IMR-90 (cell line): Measurements from ENCODE around the gene RXFP1. TPM values are rescaled to one million over a fixed set of nuclear protein-coding genes. Genes with fewer than 3 reads are reported as not detected.

Experiments used
- ATAC-seq: fragments of 200-7000 bp; cut with Tn5 transposase; 2 replicates; pipeline ENCODE4 v1.9.1; 2020; ENCODE audit warnings: low read depth, mild to moderate bottlenecking, moderate library complexity
- BruUV-seq: library from RNA; stranded (reverse); fragments of 400-500 nt; replicated peaks from 2 replicates; lab custom pipeline; 2021; lab: Mats Ljungman, UMichigan
- CTCF ChIA-PET: fragments of 300-600 bp; formaldehyde crosslinking; extraction: SDS; loops from one replicate; lab custom pipeline; 2021; ENCODE audit warnings: antibody characterized with exemption; lab: Yijun Ruan, JAX
- POLR2A ChIA-PET: fragments of 300-600 bp; sonication (Branson Sonifier 250); formaldehyde crosslinking; loops from one replicate; lab custom pipeline; 2022; ENCODE audit warnings: antibody characterized with exemption; ENCODE audit not compliant: unreplicated experiment; lab: Charles Lee
- DNase-seq: peaks from one replicate; pipeline ENCODE4 v3.0.0; 2013
- H2AFZ ChIP-seq: replicated peaks from 2 replicates; pipeline ENCODE3; 2013; ENCODE audit warnings: low read length, mild to moderate bottlenecking; ENCODE audit not compliant: poor library complexity
- H2AK5ac ChIP-seq: 2 replicates; pipeline ENCODE4 v1.6.1; 2013; ENCODE audit warnings: low read depth, low read length, inconsistent platforms
- H2AK9ac ChIP-seq: replicated peaks from 2 replicates; pipeline ENCODE3; 2013; ENCODE audit warnings: mild to moderate bottlenecking, low read depth, low read length, moderate library complexity; ENCODE audit not compliant: poor library complexity
- H2BK120ac ChIP-seq: 2 replicates; pipeline ENCODE4 v1.6.1; 2013; ENCODE audit warnings: low read depth, low read length, inconsistent platforms
- H2BK15ac ChIP-seq: 3 replicates; pipeline ENCODE4 v1.6.1; 2013; ENCODE audit warnings: low read depth, low read length, inconsistent platforms
- H2BK20ac ChIP-seq: 2 replicates; pipeline ENCODE4 v1.6.1; 2013; ENCODE audit warnings: low read depth, mild to moderate bottlenecking, inconsistent platforms, low read length, moderate library complexity
- H2BK5ac ChIP-seq: 2 replicates; pipeline ENCODE4 v1.6.1; 2013; ENCODE audit warnings: mild to moderate bottlenecking, low read depth, low read length, inconsistent platforms; ENCODE audit not compliant: poor library complexity, severe bottlenecking
- H3K14ac ChIP-seq: replicated peaks from 2 replicates; pipeline ENCODE4 v1.6.1; 2013; ENCODE audit warnings: low read depth, low read length, inconsistent platforms
- H3K18ac ChIP-seq: 2 replicates; pipeline ENCODE4 v1.6.1; 2013; ENCODE audit warnings: low read depth, low read length, control low read depth
- H3K23ac ChIP-seq: 2 replicates; pipeline ENCODE4 v1.6.1; 2013; ENCODE audit warnings: low read depth, low read length, inconsistent platforms
- H3K27ac ChIP-seq: 2 replicates; pipeline ENCODE4 v1.5.1; 2013; ENCODE audit warnings: mild to moderate bottlenecking, control low read depth, low read length; ENCODE audit not compliant: insufficient read depth
- H3K27me3 ChIP-seq: 2 replicates; pipeline ENCODE4 v1.6.1; 2013; ENCODE audit warnings: low read length; ENCODE audit not compliant: control insufficient read depth, insufficient read depth
- H3K36me3 ChIP-seq: 2 replicates; pipeline ENCODE4 v1.6.1; 2013; ENCODE audit warnings: low read length, mixed read lengths; ENCODE audit not compliant: control insufficient read depth, insufficient read depth
- H3K4ac ChIP-seq: 2 replicates; pipeline ENCODE4 v1.6.1; 2013; ENCODE audit warnings: low read depth, low read length, inconsistent platforms
- H3K4me1 ChIP-seq: 2 replicates; pipeline ENCODE4 v1.6.1; 2013; ENCODE audit warnings: low read length, mixed read lengths; ENCODE audit not compliant: control insufficient read depth, insufficient read depth
- H3K4me2 ChIP-seq: 2 replicates; pipeline ENCODE4 v1.6.1; 2013; ENCODE audit warnings: low read depth, mild to moderate bottlenecking, control low read depth, low read length, moderate library complexity
- H3K4me3 ChIP-seq: 2 replicates; pipeline ENCODE4 v1.5.1; 2013; ENCODE audit warnings: low read depth, mild to moderate bottlenecking, control low read depth, low read length, moderate library complexity; ENCODE audit not compliant: insufficient read depth
- H3K56ac ChIP-seq: 2 replicates; pipeline ENCODE4 v1.6.1; 2013; ENCODE audit warnings: low read length, inconsistent platforms; ENCODE audit not compliant: insufficient read depth; ENCODE audit errors: extremely low read depth
- H3K79me1 ChIP-seq, 2 experiments: 2 replicates each; pipeline ENCODE4 v1.6.1; 2013; ENCODE audit warnings: low read length in 2 of 2, inconsistent platforms in 1 of 2, low read depth in 1 of 2
- H3K9ac ChIP-seq: 2 replicates; pipeline ENCODE4 v1.6.1; 2013; ENCODE audit warnings: low read depth, low read length, control low read depth
- H3K9me1 ChIP-seq: 2 replicates; pipeline ENCODE4 v1.6.1; 2013; ENCODE audit warnings: low read length, inconsistent platforms; ENCODE audit not compliant: insufficient read depth
- H3K9me3 ChIP-seq: 2 replicates; pipeline ENCODE4 v1.6.1; 2013; ENCODE audit warnings: low read length; ENCODE audit not compliant: control insufficient read depth, insufficient read depth
- H4K20me1 ChIP-seq: 2 replicates; pipeline ENCODE4 v1.6.1; 2013; ENCODE audit warnings: low read length, inconsistent platforms; ENCODE audit not compliant: insufficient read depth
- H4K5ac ChIP-seq: 2 replicates; pipeline ENCODE4 v1.6.1; 2013; ENCODE audit warnings: mild to moderate bottlenecking, low read depth, low read length, control low read depth
- H4K8ac ChIP-seq, 2 experiments: 2 replicates each; pipeline ENCODE4 v1.6.1; 2013; ENCODE audit warnings: low read depth in 2 of 2, low read length in 2 of 2, control low read depth in 1 of 2, inconsistent platforms in 1 of 2
- H4K91ac ChIP-seq: 2 replicates; pipeline ENCODE4 v1.6.1; 2013; ENCODE audit warnings: low read depth, low read length, inconsistent platforms; ENCODE audit not compliant: insufficient read depth
- BHLHE40 ChIP-seq: fragments of 150-350 bp; IDR thresholded peaks from 2 replicates; pipeline ENCODE4 v1.6.1; 2016; ENCODE audit warnings: mild to moderate bottlenecking, low read depth, low read length
- CEBPB ChIP-seq: IDR thresholded peaks from 2 replicates; pipeline ENCODE4 v1.6.1; 2012; ENCODE audit warnings: low read depth, low read length, improper control_type of control experiment
- CHD1 ChIP-seq: IDR thresholded peaks from 2 replicates; pipeline ENCODE4 v1.6.1; 2012; ENCODE audit warnings: low read depth, low read length, improper control_type of control experiment
- ELK1 ChIP-seq: fragments of 150-350 bp; IDR thresholded peaks from 2 replicates; pipeline ENCODE4 v1.6.1; 2016; ENCODE audit warnings: low read depth, mild to moderate bottlenecking, low read length, moderate library complexity, borderline replicate concordance
- MAFK ChIP-seq: IDR thresholded peaks from 2 replicates; pipeline ENCODE4 v1.6.1; 2012; ENCODE audit warnings: low read depth, low read length, improper control_type of control experiment
- MXI1 ChIP-seq: IDR thresholded peaks from 2 replicates; pipeline ENCODE4 v1.6.1; 2012; ENCODE audit warnings: low read depth, mild to moderate bottlenecking, low read length, moderate library complexity, borderline replicate concordance
- RAD21 ChIP-seq: IDR thresholded peaks from 2 replicates; pipeline ENCODE4 v1.6.1; 2012; ENCODE audit warnings: low read length, improper control_type of control experiment
- RCOR1 ChIP-seq: IDR thresholded peaks from 2 replicates; pipeline ENCODE4 v1.6.1; 2012; ENCODE audit warnings: mild to moderate bottlenecking, low read length, improper control_type of control experiment; ENCODE audit not compliant: insufficient replicate concordance
- USF2 ChIP-seq: fragments of 150-350 bp; IDR thresholded peaks from 2 replicates; pipeline ENCODE4 v1.6.1; 2017; ENCODE audit warnings: mild to moderate bottlenecking, antibody characterized with exemption, low read length, low read depth
- WGBS, 2 experiments: methylation state at CpG; one replicate each; pipeline versions ENCODE4 v1.1.5 to v1.1.7; 2013; ENCODE audit warnings: missing lambda C conversion rate in 2 of 2; ENCODE audit not compliant: insufficient read length in 1 of 2; ENCODE audit errors: extremely low coverage in 2 of 2; 5-methylcytosine and 5-hydroxymethylcytosine counted together
- dilution Hi-C: fragments of 300-500 bp; cut with HindIII; formaldehyde crosslinking; loops from one replicate; pipeline ENCODE4 v1.14.3; 2018; ENCODE audit warnings: low sequenced_read_pairs; ENCODE audit not compliant: unreplicated experiment
- in situ Hi-C: fragments of 300-500 bp; cut with MboI; formaldehyde crosslinking; loops from 3 replicates; pipeline ENCODE4 v1.14.3; 2019; ENCODE audit warnings: low sequenced_read_pairs, inconsistent platforms, mixed read lengths
- intact Hi-C: fragments of 100-400 bp; cut with micrococcal nuclease; formaldehyde crosslinking; loops from 2 replicates; pipeline ENCODE4 v1.10.0; 2022
- polyA plus RNA-seq, 3 experiments: library from polyadenylated mRNA; depleted of rRNA; stranded (reverse); fragments of >200 nt; gene quantifications; 2 replicates each; pipeline ENCODE4 v1.2.3, GENCODE V29; 2012; ENCODE audit warnings: low replicate concordance in 1 of 3
- total RNA-seq: library from RNA; depleted of rRNA; stranded (reverse); fragments of >200 nt; gene quantifications from 2 replicates; pipeline ENCODE4 v1.2.3, GENCODE V29; 2012

Gene RXFP1
- total and polyA plus RNA-seq, 2 of the 4 experiments (the other 2 are of a cell fraction): not detected

- dilution Hi-C loops: no loop called here
- in situ Hi-C loops: no loop called here
Observed at GRCh38 chr4:158544141-158544540, 22.5 kb downstream of the RXFP1 start.

More at GRCh38 chr4:158544141-158544540, 22.5 kb downstream of the RXFP1 start:
- H3K9me1 ChIP-seq: no peaks in the 10 kb centered on the region
- no peak overlapping the region for H2AK5ac ChIP-seq
- BruUV-seq: no TSS peak
- H3K79me1 ChIP-seq: no peaks in the 10 kb centered on the region
- no peak overlapping the region for H3K9ac ChIP-seq
- no peaks in the 10 kb centered on the region for H3K36me3 ChIP-seq
- ATAC-seq (no peak), DNase-seq (no peak)
- no peak overlapping the region for H2AFZ ChIP-seq
- no peaks in the 10 kb centered on the region for H4K20me1 ChIP-seq
- no peak overlapping the region for H3K23ac ChIP-seq
- no peak overlapping the region for H4K8ac ChIP-seq
- H3K14ac ChIP-seq: no peak overlapping the region
- no peaks in the 10 kb centered on the region for H3K27me3 ChIP-seq
- WGBS, 2 experiments: no CpG with 5 or more reads among the region's 1 CpG
- H3K4me3 ChIP-seq: no peak overlapping the region
- no peak overlapping the region for H4K91ac ChIP-seq
- H3K4me1 ChIP-seq: no peaks in the 10 kb centered on the region
- no peak overlapping the region for H2BK20ac ChIP-seq
- no peak overlapping the region for H2BK5ac ChIP-seq
- no peaks in the 10 kb centered on the region for H3K9me3 ChIP-seq
- no peak overlapping the region for H3K4ac ChIP-seq
- no peak overlapping the region for H4K5ac ChIP-seq
- H3K18ac ChIP-seq: no peak overlapping the region
- TF ChIP-seq ELK1 (no peak), CHD1 (no peak), USF2 (no peak), MAFK (no peak), RCOR1 (no peak), CEBPB (no peak), RAD21 (no peak), BHLHE40 (no peak), MXI1 (no peak)
- no peak overlapping the region for H2BK120ac ChIP-seq
- H3K56ac ChIP-seq: no peak overlapping the region
- no peak overlapping the region for H2AK9ac ChIP-seq
- no peak overlapping the region for H2BK15ac ChIP-seq
- ChIA-PET CTCF (no interaction called here), POLR2A (no interaction called here)
- H3K4me2 ChIP-seq: no peak overlapping the region
- intact Hi-C loops: no loop called here
- H3K27ac ChIP-seq: no peak overlapping the region
